Endodermal cell (in vitro differentiated cells): ENCODE data around the gene SLFN5. TPM values are rescaled to one million over a fixed set of nuclear protein-coding genes. Genes with fewer than 3 reads are reported as not detected.

Source experiments
- DNase-seq: peaks from one replicate; pipeline ENCODE4 v3.0.0-alpha.2; 2017
- H3K27ac ChIP-seq: 2 replicates; pipeline ENCODE4 v1.5.1; 2013; ENCODE audit warnings: mild to moderate bottlenecking, low read depth, low read length, moderate library complexity
- H3K27me3 ChIP-seq: 2 replicates; pipeline ENCODE4 v1.6.1; 2013; ENCODE audit warnings: mild to moderate bottlenecking, low read length, moderate library complexity; ENCODE audit not compliant: insufficient read depth, control insufficient read depth, poor library complexity, severe bottlenecking
- H3K36me3 ChIP-seq: 2 replicates; pipeline ENCODE4 v1.7.0; 2013; ENCODE audit warnings: mild to moderate bottlenecking, low read length, moderate library complexity; ENCODE audit not compliant: control insufficient read depth, insufficient read depth
- H3K4me1 ChIP-seq: one replicate; pipeline ENCODE4 v1.7.0; 2013; ENCODE audit warnings: low read length; ENCODE audit not compliant: control insufficient read depth, insufficient read depth
- H3K4me3 ChIP-seq: 2 replicates; pipeline ENCODE4 v1.5.1; 2013; ENCODE audit warnings: mild to moderate bottlenecking, low read length, moderate library complexity
- H3K9ac ChIP-seq: 2 replicates; pipeline ENCODE4 v1.6.1; 2013; ENCODE audit warnings: mild to moderate bottlenecking, low read length, moderate library complexity; ENCODE audit not compliant: poor library complexity, severe bottlenecking; ENCODE audit errors: extremely low read depth
- H3K9me3 ChIP-seq: 2 replicates; pipeline ENCODE4 v1.6.1; 2013; ENCODE audit warnings: mild to moderate bottlenecking, low read length, moderate library complexity; ENCODE audit not compliant: control insufficient read depth
- H3K27ac Mint-ChIP-seq: 2 replicates; pipeline ENCODE4 v1.8.0; 2020; ENCODE audit warnings: mixed read lengths
- H3K27me3 Mint-ChIP-seq: 2 replicates; pipeline ENCODE4 v1.8.0; 2021; ENCODE audit warnings: mild to moderate bottlenecking, mixed read lengths; ENCODE audit not compliant: insufficient read depth
- H3K36me3 Mint-ChIP-seq: 2 replicates; pipeline ENCODE4 v1.8.0; 2020; ENCODE audit warnings: low read depth, mixed read lengths
- H3K4me1 Mint-ChIP-seq: 2 replicates; pipeline ENCODE4 v1.8.0; 2020; ENCODE audit warnings: mixed read lengths
- H3K4me3 Mint-ChIP-seq: 2 replicates; pipeline ENCODE4 v1.8.0; 2020; ENCODE audit warnings: mild to moderate bottlenecking, moderate library complexity, mixed read lengths
- H3K9me3 Mint-ChIP-seq: 2 replicates; pipeline ENCODE4 v1.8.0; 2020; ENCODE audit warnings: mild to moderate bottlenecking, mixed read lengths
- WGBS, 2 experiments: methylation state at CpG; one replicate each; pipeline versions ENCODE4 v1.1.5 to v1.1.7; 2013; ENCODE audit warnings: missing lambda C conversion rate in 2 of 2, mixed read lengths in 1 of 2; ENCODE audit not compliant: insufficient coverage in 1 of 2, insufficient read length in 1 of 2; 5-methylcytosine and 5-hydroxymethylcytosine counted together
- total RNA-seq, 2 donors: library from RNA; stranded (reverse); fragmentation: NEBNext Ultra II Directional in 1 of 2; extraction: Animal tissue kit (Norgen Biotek cat#: 25700) in 1 of 2; gene quantifications; 2 replicates in 1 of 2; 3 replicates in 1 of 2; pipeline ENCODE4 v1.2.1, GENCODE V29; 2021
- TF ChIP-seq, protein P1 (sequence below): fragments of 200-600 bp; sonication (generic); conservative IDR thresholded peaks from 2 replicates; pipeline ENCODE4 v1.5.0; 2021; ENCODE audit warnings: antibody characterized with exemption, mild to moderate bottlenecking

Gene SLFN5
- total RNA-seq, 2 donors from 2014 or later: 12.4 TPM

DNA sequence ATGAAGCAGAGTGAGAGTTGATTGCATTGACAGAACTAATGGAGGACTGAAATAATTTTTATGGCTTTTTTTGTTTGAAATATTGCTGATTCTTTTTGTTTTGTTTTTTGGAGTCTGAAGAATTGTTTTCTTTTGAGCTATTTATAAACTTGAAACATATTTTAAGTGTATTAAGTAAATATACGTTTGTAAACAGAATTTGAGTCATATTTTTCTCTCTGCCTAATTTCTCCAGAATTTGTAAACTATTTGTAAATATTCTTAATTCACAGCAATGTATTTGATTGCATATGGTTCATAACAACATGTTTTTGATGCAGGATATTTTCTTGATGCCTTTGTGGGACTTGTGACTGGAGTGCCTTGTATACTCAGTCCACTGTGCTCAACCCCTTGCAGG, 79.9 kb downstream of the SLFN5 start:
- peaks cover 23% of the 10 kb centered on the region for H3K36me3 Mint-ChIP-seq
- H3K27me3 Mint-ChIP-seq: peaks cover 10% of the 10 kb centered on the region
- H3K9me3 Mint-ChIP-seq: peaks cover 37% of the 10 kb centered on the region
- Histone ChIP-seq H3K27me3 (no peaks in the 10 kb centered on the region), H3K4me1 (no peaks in the 10 kb centered on the region), H3K36me3 (no peaks in the 10 kb centered on the region), H3K4me3 (no peak overlapping the region), H3K9me3 (peaks cover 27% of the 10 kb centered on the region), H3K9ac (no peak overlapping the region), H3K27ac (no peak overlapping the region)
- H3K4me3 Mint-ChIP-seq: no peak overlapping the region
- TF ChIP-seq, protein P1, sequence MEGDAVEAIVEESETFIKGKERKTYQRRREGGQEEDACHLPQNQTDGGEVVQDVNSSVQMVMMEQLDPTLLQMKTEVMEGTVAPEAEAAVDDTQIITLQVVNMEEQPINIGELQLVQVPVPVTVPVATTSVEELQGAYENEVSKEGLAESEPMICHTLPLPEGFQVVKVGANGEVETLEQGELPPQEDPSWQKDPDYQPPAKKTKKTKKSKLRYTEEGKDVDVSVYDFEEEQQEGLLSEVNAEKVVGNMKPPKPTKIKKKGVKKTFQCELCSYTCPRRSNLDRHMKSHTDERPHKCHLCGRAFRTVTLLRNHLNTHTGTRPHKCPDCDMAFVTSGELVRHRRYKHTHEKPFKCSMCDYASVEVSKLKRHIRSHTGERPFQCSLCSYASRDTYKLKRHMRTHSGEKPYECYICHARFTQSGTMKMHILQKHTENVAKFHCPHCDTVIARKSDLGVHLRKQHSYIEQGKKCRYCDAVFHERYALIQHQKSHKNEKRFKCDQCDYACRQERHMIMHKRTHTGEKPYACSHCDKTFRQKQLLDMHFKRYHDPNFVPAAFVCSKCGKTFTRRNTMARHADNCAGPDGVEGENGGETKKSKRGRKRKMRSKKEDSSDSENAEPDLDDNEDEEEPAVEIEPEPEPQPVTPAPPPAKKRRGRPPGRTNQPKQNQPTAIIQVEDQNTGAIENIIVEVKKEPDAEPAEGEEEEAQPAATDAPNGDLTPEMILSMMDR: no peak
- no peak for DNase-seq
- no peak overlapping the region for H3K27ac Mint-ChIP-seq
- 60% methylated on average over 1 of the region's 1 CpG; no CpG with 5 or more reads in 1 of the 2 experiments for WGBS, 2 experiments
- no peaks in the 10 kb centered on the region for H3K4me1 Mint-ChIP-seq

Other genes with a start within 250 kb of the SLFN5 start
- 10 to 100 TPM; 33.8 to 56.6 TPM for gene RFFL, start 179.4 kb upstream of the SLFN5 start, total RNA-seq
- 10 to 100 TPM; 24.8 to 26.0 TPM for gene RAD51D, start 123.2 kb upstream of the SLFN5 start, total RNA-seq
- gene FNDC8, start 121.5 kb upstream of the SLFN5 start, total RNA-seq: not detected
- gene NLE1, start 100.8 kb upstream of the SLFN5 start, total RNA-seq: 10 to 100 TPM; 20.7 to 26.9 TPM
- not detected for gene UNC45B, start 95.3 kb upstream of the SLFN5 start, total RNA-seq
- gene SLC35G3, start 48.7 kb upstream of the SLFN5 start, total RNA-seq: not detected
- gene SLFN11, start 130.5 kb downstream of the SLFN5 start, total RNA-seq: under 1 TPM; 0.31 to 0.71 TPM
- 1 to 10 TPM; 3.7 to 4.9 TPM for gene SLFN12, start 189.4 kb downstream of the SLFN5 start, total RNA-seq
- 10 to 100 TPM; 27.4 to 58.7 TPM for gene SLFN13, start 205.7 kb downstream of the SLFN5 start, total RNA-seq